ENCODE measurements around the gene ZNF605.
"Not testable (repeated sequence)": the region's sequence is repeated elsewhere in the genome, so short reads cannot be mapped to it uniquely, and the experiment has no call there.

ZNF605 gene

DNA sequence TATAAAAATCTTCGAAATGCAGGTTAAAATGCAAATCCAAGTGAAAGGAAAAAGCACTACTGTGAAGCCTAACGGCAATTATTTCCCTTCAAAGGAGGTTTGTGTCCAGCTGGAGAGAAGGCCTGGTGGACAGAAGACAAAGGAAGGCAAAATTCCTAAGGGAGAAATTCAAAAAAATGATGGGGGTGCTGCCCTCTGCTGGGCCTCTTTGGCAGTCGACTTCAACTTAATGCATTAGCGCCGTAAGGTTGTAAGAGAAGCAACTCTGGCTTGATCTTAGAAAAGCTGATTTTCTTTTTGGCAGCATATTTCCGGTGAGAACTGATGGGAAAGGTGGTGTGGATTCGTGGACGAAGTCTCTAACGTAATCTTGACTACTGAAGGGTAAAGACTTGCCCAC, 34.4 kb downstream of the ZNF605 start:
- H3K4me3 Mint-ChIP-seq, result no peak overlapping the region
- peaks cover 36% of the 10 kb centered on the region for H3K9me3 Mint-ChIP-seq
- H3K36me3 Mint-ChIP-seq (ENCODE audit: insufficient read depth), result no peaks in the 10 kb centered on the region
- H3K27ac Mint-ChIP-seq (ENCODE audit: low read depth), result no peak overlapping the region
- H3K27me3 Mint-ChIP-seq, result no peaks in the 10 kb centered on the region
- ATAC-seq (replicated peaks; ENCODE audit: extremely low read depth, poor library complexity, severe bottlenecking) (no peak), DNase-seq (ENCODE audit: low spot score in 2 of 2) (no peak)
- no peaks in the 10 kb centered on the region for H3K4me1 Mint-ChIP-seq

DNA sequence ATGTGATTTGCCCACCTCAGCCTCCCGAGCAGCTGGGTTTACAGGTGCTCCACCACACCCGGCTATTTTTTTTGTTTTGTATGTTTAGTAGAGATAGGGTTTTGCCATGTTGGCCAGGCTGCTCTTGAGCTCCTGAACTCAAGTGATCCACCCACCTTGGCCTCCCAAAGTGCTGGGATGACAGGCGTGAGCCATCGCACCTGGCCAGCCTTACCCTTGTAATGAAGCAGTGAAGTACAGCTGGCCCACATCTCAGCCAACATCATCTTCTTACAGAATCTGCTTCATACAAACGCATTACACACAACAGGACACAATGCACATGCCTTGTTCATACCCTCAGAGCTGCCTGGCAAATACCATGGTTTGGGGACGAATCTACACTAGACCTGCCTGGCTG, 37.4 kb downstream of the ZNF605 start:
- no peak for DNase-seq (ENCODE audit: low spot score in 2 of 2)
- H3K27me3 Mint-ChIP-seq, result no peaks in the 10 kb centered on the region
- H3K27ac Mint-ChIP-seq (ENCODE audit: low read depth), result no peak overlapping the region
- peaks cover 11% of the 10 kb centered on the region for H3K9me3 Mint-ChIP-seq
- ATAC-seq (replicated peaks; ENCODE audit: extremely low read depth, poor library complexity, severe bottlenecking), result no peak
- H3K4me3 Mint-ChIP-seq, result no peak overlapping the region
- H3K4me1 Mint-ChIP-seq, result no peaks in the 10 kb centered on the region
- no peaks in the 10 kb centered on the region for H3K36me3 Mint-ChIP-seq (ENCODE audit: insufficient read depth)

DNA sequence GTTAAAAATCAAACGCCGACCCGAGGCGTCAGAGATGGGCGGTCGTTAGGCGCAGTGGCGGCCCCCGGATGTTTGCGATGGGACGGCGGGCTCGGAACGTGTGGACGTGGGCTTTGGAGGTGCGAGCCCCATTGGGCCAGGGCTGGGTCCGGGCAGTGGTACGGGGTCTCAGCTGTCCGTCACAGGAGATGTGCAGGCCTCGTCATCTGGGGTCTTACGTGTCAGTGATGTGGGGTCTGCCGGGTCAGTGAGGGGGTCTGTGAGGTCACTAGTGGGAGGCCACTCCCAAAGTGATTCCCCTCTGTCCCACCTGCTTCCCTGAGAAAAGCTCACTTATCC, 47.1 kb downstream of the ZNF605 start:
- DNase-seq (ENCODE audit: low spot score in 2 of 2), result no peak
- peaks cover 11% of the 10 kb centered on the region for H3K9me3 Mint-ChIP-seq

DNA sequence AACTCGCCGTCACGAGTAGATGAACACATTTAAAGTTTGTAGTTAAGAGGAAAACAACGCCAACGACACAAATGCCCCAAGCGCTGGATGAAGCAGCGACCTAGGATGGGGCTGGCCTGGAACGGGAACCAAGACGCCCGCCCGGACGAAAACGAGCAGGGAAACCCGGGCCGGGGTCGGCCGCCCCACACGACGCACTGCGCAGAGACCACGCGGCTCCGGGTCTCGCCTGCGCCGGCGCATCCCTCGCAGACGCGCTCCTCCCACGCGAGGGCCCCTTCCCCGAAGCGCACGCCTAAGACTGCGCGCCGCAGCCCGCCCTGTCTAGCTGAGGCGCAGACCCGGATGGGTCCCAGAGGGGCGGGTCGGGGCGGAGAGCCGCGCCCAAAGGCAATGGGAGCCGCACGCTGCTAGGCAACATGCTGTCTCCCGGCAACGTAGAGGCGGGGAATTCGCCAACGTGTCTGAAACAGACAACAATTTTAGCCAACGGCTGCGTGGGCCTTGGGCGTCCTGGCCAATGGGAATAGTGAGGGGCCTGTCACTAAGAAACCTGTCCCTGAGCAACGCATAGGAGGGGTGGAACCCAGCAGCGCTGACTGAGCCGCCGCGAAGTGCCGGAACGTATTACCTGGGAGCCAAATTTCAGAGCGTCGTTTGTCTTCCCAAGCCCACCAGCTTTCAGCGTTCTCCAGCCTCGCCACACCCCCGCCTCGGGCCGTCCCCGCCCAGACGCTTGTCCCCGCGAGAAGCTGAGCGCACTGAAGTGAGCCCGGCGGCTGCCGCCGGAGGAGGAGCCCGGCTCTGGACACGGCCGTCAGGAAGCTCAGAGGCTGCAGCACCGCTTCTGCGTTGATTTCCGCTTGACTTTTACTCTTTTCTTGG, 47.7 kb downstream of the ZNF605 start:
- Mint-ChIP-seq H3K4me1 (no peaks in the 10 kb centered on the region), H3K4me3 (peak overlapping the region; percentile 85), H3K9me3 (peaks cover 11% of the 10 kb centered on the region), H3K27me3 (no peaks in the 10 kb centered on the region), H3K27ac (ENCODE audit: low read depth) (peak overlapping the region; percentile 86), H3K36me3 (ENCODE audit: insufficient read depth) (peaks cover 11% of the 10 kb centered on the region)
- peak; percentile 97 for ATAC-seq (replicated peaks; ENCODE audit: extremely low read depth, poor library complexity, severe bottlenecking)
- peak; percentile 79 to 91 for DNase-seq (ENCODE audit: low spot score in 2 of 2)

More for the DNA sequence above, 47.1 kb downstream of the ZNF605 start:
- H3K4me3 Mint-ChIP-seq, result peak overlapping the region; percentile 85
- H3K27ac Mint-ChIP-seq (ENCODE audit: low read depth), result peak overlapping the region; percentile 86
- no peak for ATAC-seq (replicated peaks; ENCODE audit: extremely low read depth, poor library complexity, severe bottlenecking)
- H3K4me1 Mint-ChIP-seq, result no peaks in the 10 kb centered on the region
- no peaks in the 10 kb centered on the region for H3K27me3 Mint-ChIP-seq
- peaks cover 7% of the 10 kb centered on the region for H3K36me3 Mint-ChIP-seq (ENCODE audit: insufficient read depth)

DNA sequence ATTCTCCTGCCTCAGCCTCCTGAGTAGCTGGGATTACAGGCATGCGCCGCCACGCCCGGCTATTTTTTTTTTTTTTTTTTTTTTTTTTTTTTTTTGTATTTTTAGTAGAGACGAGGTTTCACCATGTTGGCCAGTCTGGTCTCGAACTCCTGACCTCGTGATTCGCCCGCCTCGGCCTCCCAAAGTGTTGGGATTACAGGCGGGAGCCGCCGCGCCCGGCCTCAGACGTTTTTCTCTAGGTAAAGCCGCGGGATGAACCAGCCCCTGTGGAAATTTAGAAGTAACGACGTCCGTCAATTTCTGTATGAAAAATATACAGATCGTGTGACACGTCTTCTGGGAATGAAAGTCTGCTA, 48.3 kb downstream of the ZNF605 start:
- DNase-seq (ENCODE audit: low spot score in 2 of 2); H3K9me3 Mint-ChIP-seq; ATAC-seq (replicated peaks; ENCODE audit: extremely low read depth, poor library complexity, severe bottlenecking); H3K27me3 Mint-ChIP-seq; H3K4me1 Mint-ChIP-seq: not testable (repeated sequence)
- peaks cover 13% of the 10 kb centered on the region for H3K36me3 Mint-ChIP-seq (ENCODE audit: insufficient read depth)
- H3K27ac Mint-ChIP-seq (ENCODE audit: low read depth), result peak overlapping the region; percentile 86
- peak overlapping the region; percentile 85 for H3K4me3 Mint-ChIP-seq

DNA sequence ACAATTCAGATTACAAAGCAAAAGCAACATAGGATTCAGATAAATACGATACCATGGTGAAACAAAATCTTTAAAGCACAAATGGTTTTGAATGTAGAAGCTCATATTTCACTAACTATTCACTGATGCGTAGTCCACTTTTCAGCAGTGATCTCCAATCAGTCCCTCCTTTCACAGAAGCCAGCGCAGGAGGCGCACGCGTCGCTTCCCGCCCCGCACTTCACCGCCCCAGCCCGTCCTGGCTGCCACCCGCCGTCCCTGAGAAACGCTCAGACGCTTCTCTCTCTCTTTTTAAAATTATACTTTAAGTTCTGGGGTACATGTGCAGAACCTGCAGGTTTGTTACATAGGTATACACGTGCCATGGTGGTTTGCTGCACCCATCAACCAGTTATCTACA, 48.9 kb downstream of the ZNF605 start:
- ATAC-seq (replicated peaks; ENCODE audit: extremely low read depth, poor library complexity, severe bottlenecking), result no peak
- no peak for DNase-seq (ENCODE audit: low spot score in 2 of 2)
- no peaks in the 10 kb centered on the region for H3K27me3 Mint-ChIP-seq
- no peak overlapping the region for H3K27ac Mint-ChIP-seq (ENCODE audit: low read depth)
- peaks cover 6% of the 10 kb centered on the region for H3K9me3 Mint-ChIP-seq
- H3K4me1 Mint-ChIP-seq, result no peaks in the 10 kb centered on the region
- peak overlapping the region; percentile 9 for H3K4me3 Mint-ChIP-seq
- H3K36me3 Mint-ChIP-seq (ENCODE audit: insufficient read depth), result peaks cover 13% of the 10 kb centered on the region

DNA sequence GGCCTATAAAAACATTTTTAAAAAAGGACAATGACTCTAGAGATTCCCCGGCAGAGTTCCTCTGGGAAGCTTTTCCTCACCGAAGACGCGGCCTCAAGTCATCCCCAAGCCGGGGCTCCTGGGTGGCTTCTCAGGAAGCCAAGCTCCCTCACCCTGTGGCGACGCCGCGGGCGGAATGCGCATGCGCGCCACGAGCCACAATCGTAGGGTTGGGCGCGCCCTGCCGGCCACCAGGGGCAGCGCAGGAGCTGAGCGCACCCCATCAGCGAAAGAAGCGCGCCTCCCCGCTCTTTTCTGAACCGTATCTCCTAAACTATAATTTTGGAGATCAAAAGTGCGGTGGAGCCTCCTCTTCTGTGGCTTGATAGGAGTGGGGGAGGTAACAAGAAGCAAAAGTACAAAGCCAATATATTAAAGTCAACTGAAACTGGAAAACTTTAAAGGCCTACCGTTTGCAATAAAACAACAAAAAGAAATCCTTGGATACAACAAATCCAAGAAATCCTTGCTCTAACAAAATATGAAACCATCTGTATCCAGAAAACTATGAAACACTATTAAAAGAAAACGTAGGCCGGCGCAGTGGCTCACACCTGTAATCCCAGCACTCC, 51.3 kb downstream of the ZNF605 start:
- ATAC-seq (replicated peaks; ENCODE audit: extremely low read depth, poor library complexity, severe bottlenecking) (no peak), DNase-seq (ENCODE audit: low spot score in 2 of 2) (peak; percentile 75 to 81)
- H3K4me3 Mint-ChIP-seq, result peak overlapping the region; percentile 38
- H3K36me3 Mint-ChIP-seq (ENCODE audit: insufficient read depth), result peaks cover 11% of the 10 kb centered on the region
- peak overlapping the region; percentile 80 for H3K27ac Mint-ChIP-seq (ENCODE audit: low read depth)
- no peaks in the 10 kb centered on the region for H3K27me3 Mint-ChIP-seq
- no peaks in the 10 kb centered on the region for H3K9me3 Mint-ChIP-seq
- no peaks in the 10 kb centered on the region for H3K4me1 Mint-ChIP-seq

DNA sequence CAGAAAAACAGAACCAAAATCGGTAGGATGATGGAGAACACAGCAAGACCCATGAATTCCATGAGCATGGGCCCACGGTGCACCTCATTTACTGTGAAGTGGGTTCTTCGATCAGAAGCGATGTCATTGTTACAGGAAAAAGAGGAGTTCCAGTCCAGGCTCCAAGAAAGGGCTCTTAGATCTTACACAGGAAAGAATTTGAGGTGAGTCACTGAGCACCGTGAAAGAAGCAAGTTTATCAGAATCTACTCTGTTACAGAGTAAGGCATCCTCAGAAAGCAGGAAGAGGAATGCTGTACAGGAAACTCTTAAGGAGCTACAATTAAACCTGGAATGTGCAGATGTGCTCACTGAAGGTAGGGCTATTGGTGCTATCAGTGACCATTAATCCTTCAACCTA, 57.1 kb downstream of the ZNF605 start:
- peaks cover 5% of the 10 kb centered on the region for H3K36me3 Mint-ChIP-seq (ENCODE audit: insufficient read depth)
- no peak for ATAC-seq (replicated peaks; ENCODE audit: extremely low read depth, poor library complexity, severe bottlenecking)

DNA sequence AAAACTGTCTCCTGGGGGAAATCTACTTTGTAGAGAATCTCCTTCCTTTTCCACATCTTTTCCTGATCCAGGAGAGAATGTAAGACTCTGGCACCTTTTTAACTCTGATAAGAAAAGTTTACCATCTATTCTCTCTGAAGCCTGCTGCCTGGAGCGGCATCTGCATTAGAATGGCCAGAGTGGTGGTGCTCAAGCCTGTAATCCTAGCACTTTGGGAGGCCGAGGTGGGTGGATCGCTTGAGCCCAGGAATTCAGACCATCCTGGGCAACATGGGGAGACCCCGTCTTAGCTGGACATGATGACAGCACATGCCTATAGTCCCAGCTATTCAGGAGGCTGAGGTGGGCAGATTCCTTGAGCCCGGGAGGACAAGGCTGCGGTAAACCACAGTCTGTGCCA, 67.3 kb downstream of the ZNF605 start:
- H3K4me3 Mint-ChIP-seq, result peak overlapping the region; percentile 100
- ATAC-seq (replicated peaks; ENCODE audit: extremely low read depth, poor library complexity, severe bottlenecking) (no peak), DNase-seq (ENCODE audit: low spot score in 2 of 2) (no peak)
- no peaks in the 10 kb centered on the region for H3K27me3 Mint-ChIP-seq
- no peaks in the 10 kb centered on the region for H3K9me3 Mint-ChIP-seq
- H3K4me1 Mint-ChIP-seq, result peaks cover 16% of the 10 kb centered on the region
- H3K27ac Mint-ChIP-seq (ENCODE audit: low read depth), result peak overlapping the region; percentile 100
- H3K36me3 Mint-ChIP-seq (ENCODE audit: insufficient read depth), result peaks cover 13% of the 10 kb centered on the region

More for the DNA sequence above, 57.1 kb downstream of the ZNF605 start:
- H3K9me3 Mint-ChIP-seq, result no peaks in the 10 kb centered on the region
- no peak overlapping the region for H3K4me3 Mint-ChIP-seq
- no peaks in the 10 kb centered on the region for H3K4me1 Mint-ChIP-seq
- H3K27me3 Mint-ChIP-seq, result no peaks in the 10 kb centered on the region
- H3K27ac Mint-ChIP-seq (ENCODE audit: low read depth), result no peak overlapping the region
- DNase-seq (ENCODE audit: low spot score in 2 of 2), result no peak

DNA sequence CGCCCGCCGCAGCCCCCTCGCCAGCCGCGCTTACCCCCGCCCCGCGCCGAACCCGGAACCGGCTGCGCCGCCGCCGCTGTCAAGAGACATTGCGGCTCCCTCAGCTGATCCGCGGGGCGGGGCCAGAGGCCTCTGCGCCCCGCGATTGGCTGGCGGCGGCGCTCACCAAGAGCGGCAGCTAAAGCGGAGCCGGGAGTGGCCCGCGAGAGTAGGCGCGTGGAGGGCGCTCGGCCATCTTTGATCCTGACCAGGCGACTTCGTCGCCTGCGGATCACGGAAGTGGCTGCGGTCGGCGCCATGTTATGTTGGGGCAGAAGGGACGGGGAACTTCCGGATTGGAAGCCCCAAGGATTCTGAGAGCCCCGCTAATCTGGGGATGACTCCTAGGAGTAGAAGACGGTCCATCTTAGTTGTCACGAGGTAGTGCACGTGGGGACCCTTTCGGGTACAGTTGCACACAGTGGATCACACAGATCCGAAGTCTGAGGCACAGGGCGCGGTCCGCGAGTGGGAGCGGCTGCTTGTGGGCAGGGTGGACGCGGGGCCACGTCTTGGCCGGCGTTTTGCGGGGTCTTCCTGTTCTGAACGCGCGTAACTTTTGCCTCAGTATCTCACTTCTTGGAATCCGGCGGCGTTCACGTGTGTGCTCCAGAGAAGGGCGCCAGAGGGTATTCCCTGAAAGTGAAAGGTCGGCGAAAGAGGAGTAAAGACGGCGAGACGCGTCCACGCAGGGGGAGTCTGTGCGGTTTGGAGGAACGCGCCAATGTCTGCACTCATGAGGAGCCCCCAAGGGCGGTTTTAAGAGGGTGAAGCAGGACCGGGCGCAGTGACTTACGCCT, 68.4 kb downstream of the ZNF605 start, which contains the start of gene CHFR:
Gene CHFR, minus strand, starts transcription at position 93 of the 839 bp plus-strand sequence. CDS start 277 bp downstream, outside the sequence.
- H3K36me3 Mint-ChIP-seq (ENCODE audit: insufficient read depth), result peaks cover 15% of the 10 kb centered on the region
- peak within 1 kb of the TSS; percentile 100 for H3K27ac Mint-ChIP-seq (ENCODE audit: low read depth)
- H3K4me1 Mint-ChIP-seq, result peaks cover 16% of the 10 kb centered on the region
- DNase-seq (ENCODE audit: low spot score in 2 of 2) (peak; percentile 82 to 91), ATAC-seq (replicated peaks; ENCODE audit: extremely low read depth, poor library complexity, severe bottlenecking) (peak; percentile 98)
- no peaks in the 10 kb centered on the region for H3K9me3 Mint-ChIP-seq
- H3K4me3 Mint-ChIP-seq, result peak within 1 kb of the TSS; percentile 100
- H3K27me3 Mint-ChIP-seq, result no peaks in the 10 kb centered on the region

DNA sequence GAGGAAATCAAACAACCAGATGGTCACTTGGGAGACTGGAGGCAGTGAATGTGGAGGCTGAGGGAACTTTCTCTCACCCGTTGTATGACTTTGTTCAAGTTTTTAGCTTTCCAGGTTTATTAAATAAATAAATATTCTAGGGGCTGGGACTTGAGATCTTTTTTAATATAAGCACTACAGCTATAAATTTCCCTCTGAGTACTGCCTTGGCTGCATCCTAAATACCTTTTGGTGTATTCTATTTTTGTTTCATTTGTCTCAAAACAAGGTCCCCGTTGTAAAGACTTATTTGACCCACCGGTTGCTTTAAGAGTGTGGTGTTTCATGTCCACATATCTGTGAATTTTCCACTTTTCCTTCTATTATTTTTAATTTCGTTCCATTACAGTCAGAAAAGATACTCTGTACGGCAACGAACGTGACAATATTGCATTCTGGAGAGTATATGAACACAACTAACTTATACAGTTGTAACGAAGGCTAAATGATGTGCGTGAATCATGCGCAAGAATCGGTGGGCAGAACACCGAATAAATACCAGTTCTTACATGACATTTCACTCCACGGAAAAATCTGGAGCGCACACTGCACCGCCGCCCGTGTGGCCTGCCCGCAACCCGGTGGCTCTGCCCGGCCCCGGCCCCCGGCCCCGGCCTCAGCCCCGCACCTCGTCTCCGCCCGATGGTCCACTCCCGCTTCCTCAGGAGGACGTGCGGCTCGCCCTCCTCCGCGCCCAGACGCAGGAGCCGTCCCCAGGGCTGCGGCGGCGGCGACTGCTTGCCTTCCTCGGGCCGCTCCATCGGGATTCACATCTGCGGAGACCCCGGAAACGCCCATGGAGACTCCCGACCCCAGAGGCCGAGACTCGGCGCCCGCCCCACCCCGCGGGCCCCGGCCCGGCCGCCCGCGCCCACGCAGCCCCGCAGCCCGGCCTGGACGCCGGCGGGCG, 69.3 kb downstream of the ZNF605 start:
- peak; percentile 2 for ATAC-seq (replicated peaks; ENCODE audit: extremely low read depth, poor library complexity, severe bottlenecking)
- no peak for DNase-seq (ENCODE audit: low spot score in 2 of 2)
- Mint-ChIP-seq H3K27me3 (no peaks in the 10 kb centered on the region), H3K4me1 (peaks cover 16% of the 10 kb centered on the region), H3K36me3 (ENCODE audit: insufficient read depth) (peaks cover 20% of the 10 kb centered on the region), H3K9me3 (no peaks in the 10 kb centered on the region), H3K4me3 (peak overlapping the region; percentile 100), H3K27ac (ENCODE audit: low read depth) (peak overlapping the region; percentile 100)

DNA sequence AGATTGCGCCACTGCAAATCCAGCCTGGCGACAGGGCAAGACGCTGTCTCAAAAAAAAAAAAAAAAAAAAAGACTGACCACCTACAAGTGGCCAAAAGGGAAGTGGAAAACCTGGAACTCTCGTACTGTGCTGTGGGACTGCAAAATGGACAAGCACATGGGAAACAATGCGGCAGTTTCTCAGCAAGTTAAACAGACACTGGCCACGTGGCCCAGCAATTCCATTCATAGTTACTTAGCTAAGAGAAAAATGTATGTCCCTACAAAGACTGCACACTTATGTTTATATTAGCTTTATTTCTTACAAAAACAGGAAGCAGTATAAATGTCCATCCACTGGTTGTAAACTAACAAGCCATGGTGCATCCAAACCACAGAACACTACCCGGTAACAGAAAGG, 74.3 kb downstream of the ZNF605 start:
- H3K36me3 Mint-ChIP-seq (ENCODE audit: insufficient read depth), result peaks cover 39% of the 10 kb centered on the region
- ATAC-seq (replicated peaks; ENCODE audit: extremely low read depth, poor library complexity, severe bottlenecking) (no peak), DNase-seq (ENCODE audit: low spot score in 2 of 2) (no peak)
- no peak overlapping the region for H3K4me3 Mint-ChIP-seq
- H3K4me1 Mint-ChIP-seq, result peaks cover 15% of the 10 kb centered on the region
- H3K27ac Mint-ChIP-seq (ENCODE audit: low read depth), result no peak overlapping the region
- no peaks in the 10 kb centered on the region for H3K9me3 Mint-ChIP-seq
- no peaks in the 10 kb centered on the region for H3K27me3 Mint-ChIP-seq

Measured in central memory CD8-positive, alpha-beta T cell (primary cell).